ENCODE results near the gene RAD51.

Gene RAD51

DNA sequence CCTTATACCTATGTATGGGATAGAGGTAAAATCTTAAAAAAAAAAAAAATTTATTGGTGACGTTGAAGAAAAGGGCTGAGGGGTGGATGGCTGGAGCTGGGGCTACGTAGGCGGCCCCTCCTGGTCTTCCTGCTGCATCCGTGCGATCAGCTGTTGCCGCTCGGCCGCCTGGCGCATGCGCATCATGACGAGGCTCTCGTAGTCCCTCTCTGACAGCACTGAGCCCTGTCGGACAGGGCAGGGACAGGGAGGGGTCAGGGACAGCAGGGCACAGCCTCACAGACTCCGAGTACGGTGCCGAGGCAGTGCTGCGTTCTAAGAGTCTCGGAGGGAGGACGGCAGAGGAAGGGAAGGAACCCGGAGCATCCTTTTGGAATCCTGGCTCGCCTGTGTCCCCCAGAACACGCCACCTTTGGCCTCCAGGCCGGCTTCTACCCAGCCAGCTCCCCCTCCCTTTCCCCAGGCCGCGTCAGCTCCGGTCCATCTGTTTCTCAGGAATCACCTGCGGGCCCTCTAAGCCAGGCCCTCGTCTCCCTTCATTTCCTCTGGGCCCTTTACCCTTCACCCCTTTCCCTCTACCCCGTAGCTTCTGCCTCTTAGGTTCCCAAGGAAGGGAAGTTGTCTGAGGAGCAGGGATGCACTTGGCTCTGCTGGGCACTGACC is 73.0 kb downstream of the RAD51 start:
- H3K27ac ChIP-seq: no peak overlapping the region
- no peak for DNase-seq (ENCODE audit: low spot score)
- TF ChIP-seq, protein P1, sequence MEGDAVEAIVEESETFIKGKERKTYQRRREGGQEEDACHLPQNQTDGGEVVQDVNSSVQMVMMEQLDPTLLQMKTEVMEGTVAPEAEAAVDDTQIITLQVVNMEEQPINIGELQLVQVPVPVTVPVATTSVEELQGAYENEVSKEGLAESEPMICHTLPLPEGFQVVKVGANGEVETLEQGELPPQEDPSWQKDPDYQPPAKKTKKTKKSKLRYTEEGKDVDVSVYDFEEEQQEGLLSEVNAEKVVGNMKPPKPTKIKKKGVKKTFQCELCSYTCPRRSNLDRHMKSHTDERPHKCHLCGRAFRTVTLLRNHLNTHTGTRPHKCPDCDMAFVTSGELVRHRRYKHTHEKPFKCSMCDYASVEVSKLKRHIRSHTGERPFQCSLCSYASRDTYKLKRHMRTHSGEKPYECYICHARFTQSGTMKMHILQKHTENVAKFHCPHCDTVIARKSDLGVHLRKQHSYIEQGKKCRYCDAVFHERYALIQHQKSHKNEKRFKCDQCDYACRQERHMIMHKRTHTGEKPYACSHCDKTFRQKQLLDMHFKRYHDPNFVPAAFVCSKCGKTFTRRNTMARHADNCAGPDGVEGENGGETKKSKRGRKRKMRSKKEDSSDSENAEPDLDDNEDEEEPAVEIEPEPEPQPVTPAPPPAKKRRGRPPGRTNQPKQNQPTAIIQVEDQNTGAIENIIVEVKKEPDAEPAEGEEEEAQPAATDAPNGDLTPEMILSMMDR (IDR thresholded peaks at IDR 0.05): no peak
- H3K4me3 ChIP-seq: no peak overlapping the region

DNA sequence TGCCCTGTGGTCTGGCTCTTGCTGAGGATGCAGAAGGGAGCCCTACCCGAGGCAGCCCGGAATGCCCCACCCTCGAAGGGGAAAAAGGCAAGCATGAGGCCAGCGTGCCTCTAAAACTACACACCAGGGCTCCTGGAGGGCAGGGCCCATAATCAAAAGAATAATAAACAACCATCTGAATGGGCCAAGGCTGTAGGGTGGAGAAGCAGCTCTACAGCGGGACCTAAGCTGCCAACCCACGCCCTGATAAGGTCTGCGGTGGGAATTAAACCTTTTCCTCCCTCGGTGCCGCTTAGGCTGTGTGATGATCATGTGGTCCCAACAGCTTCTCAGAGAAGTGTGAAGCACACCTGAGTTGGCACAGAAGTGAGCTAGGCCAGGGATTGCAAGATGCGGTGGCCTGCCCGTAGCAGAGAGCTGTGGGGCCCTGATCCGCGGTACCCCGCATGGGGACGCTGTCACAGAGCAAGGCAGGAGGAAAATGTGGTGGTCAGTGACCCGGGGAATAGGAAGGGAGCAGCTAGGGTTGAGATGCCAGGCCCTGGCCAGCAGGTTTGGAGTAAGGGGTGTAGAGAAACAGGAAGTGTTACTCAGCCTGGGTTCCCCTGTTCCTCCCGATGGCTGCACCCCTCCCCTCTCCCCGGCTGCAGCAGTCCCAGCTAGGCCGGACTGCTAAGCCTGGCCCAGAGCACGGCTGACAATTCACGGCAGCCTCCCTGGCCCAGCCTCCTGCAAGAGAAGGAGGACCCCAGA is 73.7 kb downstream of the RAD51 start:
- Histone ChIP-seq H3K4me3 (no peak overlapping the region), H3K27ac (peak overlapping the region in 1 of 2 donors; percentile 51)
- TF ChIP-seq, protein P1 (IDR thresholded peaks at IDR 0.05): no peak
- no peak for DNase-seq (ENCODE audit: low spot score)

DNA sequence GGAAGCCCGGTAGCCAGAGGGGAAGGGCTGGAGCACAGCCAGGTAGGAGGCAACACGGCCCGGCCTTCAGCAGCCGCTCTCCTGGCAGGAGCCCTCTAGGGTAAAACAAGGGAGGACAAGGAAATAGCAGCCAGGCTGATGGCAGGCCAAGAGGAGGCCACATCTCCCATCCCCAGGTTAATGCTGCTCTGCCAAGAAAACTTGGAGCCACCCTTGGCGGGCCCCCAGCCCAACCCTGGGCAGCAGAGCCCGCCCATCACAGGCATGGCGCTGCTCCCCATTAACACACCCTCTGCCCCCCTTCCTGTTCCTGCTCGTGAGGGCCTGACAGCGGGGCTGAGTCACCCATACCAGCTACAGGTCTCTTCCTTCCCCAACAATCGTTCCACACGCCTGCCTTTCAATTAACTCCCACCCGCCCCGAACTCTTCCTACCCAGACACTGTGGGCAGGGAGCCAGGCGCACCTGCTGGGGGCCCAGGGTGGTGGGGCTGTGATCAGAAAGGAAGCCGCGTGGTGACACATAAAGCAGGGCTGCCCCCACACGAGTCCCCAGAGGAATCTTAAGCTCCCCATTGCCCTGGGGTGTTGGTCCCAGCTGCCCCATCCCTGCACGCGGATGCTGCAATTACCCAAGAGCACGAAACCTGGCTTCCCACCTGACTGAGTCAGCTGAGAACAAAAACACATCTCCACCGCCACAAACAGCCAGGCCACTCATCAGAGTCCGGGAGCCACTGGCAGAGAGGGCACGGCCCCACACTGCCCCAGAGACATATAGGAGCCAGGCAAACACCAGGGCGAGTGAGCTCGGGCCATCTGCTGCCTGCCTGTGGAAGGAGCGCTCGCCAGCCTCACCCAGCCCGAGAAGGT is 74.5 kb downstream of the RAD51 start, which contains the start of gene C15orf62:
C15orf62 (plus strand) TSS at position 707 of the 873 bp plus-strand sequence. CDS start 516 bp downstream, outside the sequence.
- Histone ChIP-seq H3K4me3 (no peak within 1 kb of the TSS), H3K27ac (peak within 1 kb of the TSS in 1 of 2 donors; percentile 51)
- DNase-seq (ENCODE audit: low spot score): no peak
- TF ChIP-seq, protein P1 (IDR thresholded peaks at IDR 0.05): no peak

DNA sequence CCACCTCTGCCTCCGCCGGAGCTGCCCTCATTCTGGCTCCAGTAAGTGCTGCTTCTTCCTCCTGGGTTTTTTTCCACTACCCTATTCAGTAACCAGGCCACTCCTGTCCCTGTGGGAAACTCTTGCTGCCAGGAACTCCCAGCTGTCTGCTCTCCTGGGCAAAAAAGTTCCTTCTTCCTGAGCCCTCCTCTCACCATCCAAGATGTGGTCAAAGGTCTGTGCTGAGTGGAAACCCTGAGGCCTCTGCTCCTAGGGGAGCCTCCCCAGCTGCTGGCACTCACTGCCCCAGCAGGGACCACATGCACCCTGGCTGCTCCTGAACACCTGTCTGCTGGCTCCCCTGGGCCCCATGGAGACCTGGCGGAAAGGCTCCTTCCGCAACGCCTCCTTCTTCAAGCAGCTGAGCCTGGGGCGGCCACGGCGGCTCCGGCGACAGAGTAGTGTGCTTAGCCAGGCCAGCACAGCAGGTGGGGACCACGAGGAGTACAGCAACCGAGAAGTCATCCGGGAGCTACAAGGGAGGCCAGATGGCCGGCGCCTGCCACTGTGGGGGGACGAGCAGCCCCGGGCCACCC is 75.3 kb downstream of the RAD51 start:
- TF ChIP-seq, protein P1 (IDR thresholded peaks at IDR 0.05): no peak
- no peak overlapping the region for H3K4me3 ChIP-seq
- DNase-seq (ENCODE audit: low spot score): no peak
- peak overlapping the region in 1 of 2 donors; percentile 51 for H3K27ac ChIP-seq

DNA sequence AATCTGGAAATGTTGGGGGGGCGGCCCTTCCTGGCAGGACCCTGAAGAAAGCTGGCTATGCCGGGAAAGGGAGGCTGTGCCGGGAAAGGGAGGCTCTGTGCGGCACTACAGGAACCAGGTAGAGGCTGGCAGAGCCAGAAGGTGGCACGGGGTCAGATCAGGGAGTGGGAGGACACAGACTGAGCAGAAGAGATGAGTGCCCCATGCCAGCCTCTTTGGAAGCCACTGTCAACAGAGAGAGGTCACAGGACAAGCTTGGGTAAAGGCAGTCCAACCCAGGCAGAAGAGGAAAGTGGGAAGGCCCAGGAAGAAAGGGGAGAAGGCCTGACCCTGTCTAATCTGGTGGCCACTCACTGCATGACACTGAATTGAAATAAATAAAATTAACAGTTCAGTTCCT is 76.3 kb downstream of the RAD51 start:
- H3K4me3 ChIP-seq: no peak overlapping the region

DNA sequence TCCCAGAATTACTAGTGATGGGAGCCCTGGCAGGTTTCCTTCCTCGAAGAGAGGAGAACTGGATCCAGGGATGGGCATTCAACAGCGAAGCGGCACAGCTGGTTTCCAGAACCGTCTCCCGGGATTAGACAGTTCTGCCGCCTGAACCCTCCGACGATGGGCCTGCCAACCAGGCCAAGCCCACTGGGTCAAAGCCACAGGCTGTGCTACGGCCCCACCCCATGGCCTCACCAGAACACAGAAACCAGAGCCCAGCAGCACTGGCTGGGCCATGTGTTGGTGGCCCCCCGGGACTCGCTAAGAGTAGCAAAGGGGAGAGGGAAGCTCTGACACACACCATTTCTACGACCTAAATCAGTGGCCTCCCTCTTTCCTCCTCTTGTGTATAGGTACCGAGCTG is 77.0 kb downstream of the RAD51 start:
- TF ChIP-seq, protein P1 (IDR thresholded peaks at IDR 0.05): no peak
- no peak for DNase-seq (ENCODE audit: low spot score)
- Histone ChIP-seq H3K27ac (no peak overlapping the region), H3K4me3 (no peak overlapping the region)

More for the DNA sequence above, 76.3 kb downstream of the RAD51 start:
- H3K27ac ChIP-seq: no peak overlapping the region
- DNase-seq (ENCODE audit: low spot score): no peak
- TF ChIP-seq, protein P1 (IDR thresholded peaks at IDR 0.05): no peak

Data from coronary artery (tissue), 2 donors.